Measurements from ENCODE around the gene SH3BGRL. TPM values are rescaled to one million over a fixed set of nuclear protein-coding genes. Genes with fewer than 3 reads are reported as not detected.

Gene SH3BGRL
- total RNA-seq, 1 experiment from 2014 or later = 32.1 TPM

- Mint-ChIP-seq H3K9me3 (ENCODE audit: unreplicated experiment) (no peaks in the 10 kb centered on the region), H3K4me1 (ENCODE audit: low read depth, unreplicated experiment) (no peaks in the 10 kb centered on the region), H3K27ac (ENCODE audit: unreplicated experiment) (no peak overlapping the region), H3K27me3 (ENCODE audit: insufficient read depth, unreplicated experiment) (no peaks in the 10 kb centered on the region), H3K4me3 (ENCODE audit: unreplicated experiment) (no peak overlapping the region), H3K36me3 (ENCODE audit: insufficient read depth, unreplicated experiment) (no peaks in the 10 kb centered on the region)
- H3K36me3 ChIP-seq (ENCODE audit: control insufficient read depth, insufficient read depth, low read length) = no peaks in the 10 kb centered on the region
- H3K4me1 ChIP-seq = no peaks in the 10 kb centered on the region
- ChIA-PET POLR2A (no interaction called here), CTCF (no interaction called here)
- no peaks in the 10 kb centered on the region for H3K27me3 ChIP-seq (replicated peaks; ENCODE audit: control insufficient read depth, insufficient read depth, low read length)
- no peak overlapping the region for H3K4me3 ChIP-seq (ENCODE audit: low read depth, low read length)
- BruUV-seq (replicated peaks) = no TSS peak
- intact Hi-C loops (cut with micrococcal nuclease; ENCODE audit: unreplicated experiment) = no loop called here
- TF ChIP-seq CTCF (IDR thresholded peaks at IDR 0.05; ENCODE audit: insufficient read depth in 1 of 2, low read depth in 1 of 2, low read length in 1 of 2, severe bottlenecking in 1 of 2, unreplicated experiment in 1 of 2) = no peak
- DNase-seq = no peak
- H3K9me3 ChIP-seq = no peaks in the 10 kb centered on the region
These were observed 55.9 kb downstream of the SH3BGRL start for GRCh38 chrX:81257817-81258216.

- ChIA-PET POLR2A (no interaction called here), CTCF (no interaction called here)
- H3K4me1 Mint-ChIP-seq (ENCODE audit: low read depth, unreplicated experiment) = no peaks in the 10 kb centered on the region
- no peaks in the 10 kb centered on the region for H3K36me3 Mint-ChIP-seq (ENCODE audit: insufficient read depth, unreplicated experiment)
- no peaks in the 10 kb centered on the region for H3K27me3 Mint-ChIP-seq (ENCODE audit: insufficient read depth, unreplicated experiment)
- Histone ChIP-seq H3K4me1 (no peaks in the 10 kb centered on the region), H3K9me3 (no peaks in the 10 kb centered on the region), H3K36me3 (ENCODE audit: control insufficient read depth, insufficient read depth, low read length) (no peaks in the 10 kb centered on the region), H3K27me3 (replicated peaks; ENCODE audit: control insufficient read depth, insufficient read depth, low read length) (no peaks in the 10 kb centered on the region), H3K4me3 (ENCODE audit: low read depth, low read length) (no peak overlapping the region)
- intact Hi-C loops (cut with micrococcal nuclease; ENCODE audit: unreplicated experiment) = no loop called here
- BruUV-seq (replicated peaks) = no TSS peak
- no peak for TF ChIP-seq CTCF (IDR thresholded peaks at IDR 0.05; ENCODE audit: insufficient read depth in 1 of 2, low read depth in 1 of 2, low read length in 1 of 2, severe bottlenecking in 1 of 2, unreplicated experiment in 1 of 2)
- no peak for DNase-seq
- H3K9me3 Mint-ChIP-seq (ENCODE audit: unreplicated experiment) = no peaks in the 10 kb centered on the region
- H3K27ac Mint-ChIP-seq (ENCODE audit: unreplicated experiment) = no peak overlapping the region
- H3K4me3 Mint-ChIP-seq (ENCODE audit: unreplicated experiment) = no peak overlapping the region
These were observed 57.3 kb downstream of the SH3BGRL start for GRCh38 chrX:81259020-81259713.

GRCh38 chrX:81259714-81260395 lies 58.0 kb downstream of the SH3BGRL start:
- no peak for TF ChIP-seq CTCF (IDR thresholded peaks at IDR 0.05; ENCODE audit: insufficient read depth in 1 of 2, low read depth in 1 of 2, low read length in 1 of 2, severe bottlenecking in 1 of 2, unreplicated experiment in 1 of 2)
- Mint-ChIP-seq H3K27ac (ENCODE audit: unreplicated experiment) (no peak overlapping the region), H3K9me3 (ENCODE audit: unreplicated experiment) (no peaks in the 10 kb centered on the region), H3K27me3 (ENCODE audit: insufficient read depth, unreplicated experiment) (no peaks in the 10 kb centered on the region), H3K4me1 (ENCODE audit: low read depth, unreplicated experiment) (no peaks in the 10 kb centered on the region), H3K4me3 (ENCODE audit: unreplicated experiment) (no peak overlapping the region), H3K36me3 (ENCODE audit: insufficient read depth, unreplicated experiment) (no peaks in the 10 kb centered on the region)
- POLR2A ChIA-PET = no interaction called here
- intact Hi-C loops (cut with micrococcal nuclease; ENCODE audit: unreplicated experiment) = no loop called here
- Histone ChIP-seq H3K36me3 (ENCODE audit: control insufficient read depth, insufficient read depth, low read length) (no peaks in the 10 kb centered on the region), H3K4me1 (no peaks in the 10 kb centered on the region), H3K27me3 (replicated peaks; ENCODE audit: control insufficient read depth, insufficient read depth, low read length) (no peaks in the 10 kb centered on the region), H3K4me3 (ENCODE audit: low read depth, low read length) (no peak overlapping the region), H3K9me3 (no peaks in the 10 kb centered on the region)
- no peak for DNase-seq
- BruUV-seq (replicated peaks) = no TSS peak
- CTCF ChIA-PET = no interaction called here

Measured in Caco-2 (cell line).